Dendritic cell treated with granulocyte-macrophage colony-stimulating factor and Interleukin-4, amounts not matched to agents 40 ng/mL and 50 ng/mL, for 4 days (primary cell): Measurements from ENCODE around the gene FAM111A.

ENCODE experiments used
- H3K27ac Mint-ChIP-seq: one replicate; pipeline ENCODE4 v1.8.0; 2022; ENCODE audit warnings: mild to moderate bottlenecking, mixed read lengths
- H3K27me3 Mint-ChIP-seq: one replicate; pipeline ENCODE4 v1.8.0; 2022; ENCODE audit warnings: mild to moderate bottlenecking, mixed read lengths
- H3K36me3 Mint-ChIP-seq: one replicate; pipeline ENCODE4 v1.8.0; 2022; ENCODE audit warnings: low read depth, mixed read lengths
- H3K4me1 Mint-ChIP-seq: one replicate; pipeline ENCODE4 v1.8.0; 2022; ENCODE audit warnings: low read depth, mixed read lengths
- H3K4me3 Mint-ChIP-seq: one replicate; pipeline ENCODE4 v1.8.0; 2022; ENCODE audit warnings: mild to moderate bottlenecking, moderate library complexity, mixed read lengths
- H3K9me3 Mint-ChIP-seq: one replicate; pipeline ENCODE4 v1.8.0; 2022; ENCODE audit warnings: mixed read lengths
- intact Hi-C: fragments of 100-400 bp; cut with micrococcal nuclease; formaldehyde crosslinking; loops from one replicate; pipeline ENCODE4 v1.15.0; 2022

Gene FAM111A

DNA sequence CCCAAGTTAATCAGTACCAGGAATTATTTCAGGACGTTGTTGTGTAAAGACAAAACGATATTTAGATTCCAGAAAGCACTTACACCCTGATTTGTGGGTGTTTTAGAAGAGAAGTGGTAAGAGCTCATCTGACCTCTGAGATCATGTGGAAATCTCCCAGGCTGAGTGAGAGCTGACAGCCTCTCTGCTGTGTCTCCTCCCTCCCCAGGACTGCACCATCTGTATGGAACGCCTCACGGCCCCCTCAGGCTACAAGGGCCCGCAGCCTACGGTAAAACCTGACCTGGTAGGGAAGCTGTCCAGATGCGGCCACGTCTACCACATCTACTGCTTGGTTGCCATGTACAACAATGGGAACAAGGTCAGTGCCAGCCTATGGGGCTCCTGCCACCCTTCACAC is 49.2 kb downstream of the FAM111A start:
- Mint-ChIP-seq H3K36me3 (peaks cover 14% of the 10 kb centered on the region), H3K27ac (no peak overlapping the region), H3K4me3 (no peak overlapping the region), H3K4me1 (peaks cover 29% of the 10 kb centered on the region), H3K9me3 (no peaks in the 10 kb centered on the region), H3K27me3 (peaks cover 5% of the 10 kb centered on the region)
- intact Hi-C loops: no loop called here

DNA sequence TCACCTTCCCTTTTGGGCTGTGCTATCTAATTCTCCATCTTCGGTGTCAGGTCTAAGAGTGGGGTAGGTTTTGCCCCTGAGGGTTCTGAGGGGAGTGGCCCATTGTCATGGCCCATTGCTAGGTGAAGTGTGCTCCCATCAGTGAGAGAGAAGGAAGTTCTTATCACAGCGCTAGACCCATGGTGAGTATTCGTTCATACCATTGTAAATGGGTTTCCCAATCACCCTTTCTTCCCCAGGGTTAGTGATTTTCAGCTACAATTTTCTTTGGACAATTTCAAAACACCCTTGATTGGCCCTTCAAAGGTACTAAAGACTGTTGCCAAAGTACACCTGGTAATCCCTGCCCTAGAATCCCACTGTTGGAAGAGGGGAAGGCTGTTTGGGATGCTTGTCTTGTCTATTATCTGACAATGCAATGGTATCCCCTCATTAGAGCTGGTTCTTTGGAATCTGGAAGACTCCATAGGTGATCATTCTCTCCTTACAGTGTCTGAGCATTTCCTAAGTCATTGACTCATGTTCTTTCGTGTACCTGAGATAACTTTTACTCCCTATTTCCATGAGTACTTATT is 49.9 kb downstream of the FAM111A start:
- intact Hi-C loops: no loop called here
- Mint-ChIP-seq H3K4me1 (peaks cover 29% of the 10 kb centered on the region), H3K27ac (no peak overlapping the region), H3K27me3 (peaks cover 10% of the 10 kb centered on the region), H3K36me3 (peaks cover 21% of the 10 kb centered on the region), H3K4me3 (no peak overlapping the region), H3K9me3 (no peaks in the 10 kb centered on the region)

DNA sequence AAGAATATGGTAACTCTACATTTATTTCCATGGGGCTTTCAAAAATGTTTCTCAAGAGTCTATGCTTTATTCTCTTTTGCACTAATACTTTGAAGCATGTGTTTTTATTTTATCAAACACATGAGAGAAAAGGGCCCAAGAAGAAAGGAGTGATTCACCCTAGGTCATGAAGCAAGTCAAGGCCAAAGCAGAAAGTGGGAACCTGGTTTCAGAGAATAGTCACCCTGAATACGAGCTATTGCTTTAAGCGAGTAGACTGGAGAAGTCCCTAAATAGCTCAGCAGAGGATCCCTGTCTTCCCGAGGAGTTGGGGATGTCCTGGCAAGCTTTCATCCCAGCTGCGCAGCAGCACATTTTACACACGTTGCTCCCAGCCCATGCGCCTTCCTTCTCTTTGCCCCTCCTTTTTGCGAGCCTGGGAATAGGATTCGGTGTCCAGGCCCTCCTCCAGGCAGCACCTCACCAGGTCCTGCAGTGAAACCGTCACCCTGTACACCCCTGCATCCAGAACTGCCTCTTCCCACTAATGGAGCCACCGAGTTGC is 51.0 kb downstream of the FAM111A start:
- intact Hi-C loops: no loop called here
- Mint-ChIP-seq H3K9me3 (no peaks in the 10 kb centered on the region), H3K4me3 (no peak overlapping the region), H3K27ac (no peak overlapping the region), H3K4me1 (peaks cover 24% of the 10 kb centered on the region), H3K36me3 (peaks cover 24% of the 10 kb centered on the region), H3K27me3 (peaks cover 20% of the 10 kb centered on the region)

DNA sequence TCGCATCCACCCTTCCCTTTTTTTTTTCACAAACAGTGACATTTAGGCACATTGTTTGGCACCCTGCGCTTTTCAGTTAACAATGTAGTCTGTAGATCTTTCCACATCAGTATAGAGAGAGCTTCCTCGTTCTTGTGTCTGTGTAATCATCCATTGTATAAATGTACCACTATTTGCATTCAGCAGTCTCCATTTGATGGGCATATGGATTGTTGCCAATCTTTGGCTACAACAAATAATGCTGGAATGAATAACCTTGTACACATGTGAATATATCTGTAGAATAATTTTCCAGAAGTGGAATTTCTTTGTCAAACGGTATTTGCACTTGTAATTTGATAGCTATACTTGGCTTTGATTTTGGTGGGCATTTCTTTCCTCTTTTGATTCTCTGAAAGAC is 52.9 kb downstream of the FAM111A start:
- H3K4me3 Mint-ChIP-seq: no peak overlapping the region
- H3K36me3 Mint-ChIP-seq: peaks cover 19% of the 10 kb centered on the region
- H3K27me3 Mint-ChIP-seq: peaks cover 22% of the 10 kb centered on the region
- intact Hi-C loops: no loop called here
- H3K27ac Mint-ChIP-seq: no peak overlapping the region
- no peaks in the 10 kb centered on the region for H3K9me3 Mint-ChIP-seq
- H3K4me1 Mint-ChIP-seq: peaks cover 22% of the 10 kb centered on the region

DNA sequence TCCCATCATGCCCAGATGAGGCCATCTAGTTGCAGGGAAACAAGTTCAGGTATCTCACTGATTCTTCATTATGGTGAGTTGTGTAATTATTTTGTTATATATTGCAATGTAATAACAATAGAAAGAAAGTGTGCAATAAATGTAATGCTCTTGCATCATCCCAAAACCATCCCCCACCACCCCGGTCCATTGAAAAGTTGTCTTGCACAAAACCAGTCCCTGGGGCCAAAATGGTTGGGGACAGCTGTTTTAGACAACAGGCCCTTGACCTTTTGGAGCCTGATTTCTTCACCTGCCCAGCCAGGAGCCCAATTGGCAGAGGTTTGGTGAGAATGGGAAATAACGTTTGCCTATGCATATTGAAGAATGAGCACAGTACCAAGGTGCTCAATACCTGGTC is 54.1 kb downstream of the FAM111A start:
- no peak overlapping the region for H3K27ac Mint-ChIP-seq
- H3K36me3 Mint-ChIP-seq: peaks cover 28% of the 10 kb centered on the region

DNA sequence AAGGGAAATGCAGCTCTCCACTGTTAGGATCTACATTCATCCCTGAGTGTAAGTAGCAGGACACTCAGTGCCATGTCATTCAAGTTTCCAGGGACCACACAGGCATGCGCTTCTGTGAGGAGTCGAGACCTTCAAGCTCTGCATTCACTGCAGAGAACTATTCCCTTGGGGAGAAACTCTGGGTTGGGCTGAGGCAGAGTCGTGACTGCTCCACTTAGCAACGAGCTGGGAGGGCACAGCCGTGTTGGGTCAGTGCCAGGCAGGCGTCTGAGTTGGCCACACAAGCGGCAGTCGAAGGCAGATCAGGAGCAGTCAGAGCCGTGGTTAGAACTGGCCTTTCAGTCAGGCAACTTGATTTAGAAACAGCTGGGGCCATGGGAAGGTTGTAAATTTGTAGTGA is 55.3 kb downstream of the FAM111A start:
- Mint-ChIP-seq H3K27ac (no peak overlapping the region), H3K36me3 (peaks cover 37% of the 10 kb centered on the region), H3K9me3 (no peaks in the 10 kb centered on the region), H3K4me1 (peaks cover 41% of the 10 kb centered on the region), H3K27me3 (peaks cover 20% of the 10 kb centered on the region), H3K4me3 (no peak overlapping the region)
- intact Hi-C loops: no loop called here

More for the DNA sequence above, 54.1 kb downstream of the FAM111A start:
- H3K27me3 Mint-ChIP-seq: peaks cover 20% of the 10 kb centered on the region
- peaks cover 33% of the 10 kb centered on the region for H3K4me1 Mint-ChIP-seq
- intact Hi-C loops: no loop called here
- H3K9me3 Mint-ChIP-seq: no peaks in the 10 kb centered on the region
- H3K4me3 Mint-ChIP-seq: no peak overlapping the region

DNA sequence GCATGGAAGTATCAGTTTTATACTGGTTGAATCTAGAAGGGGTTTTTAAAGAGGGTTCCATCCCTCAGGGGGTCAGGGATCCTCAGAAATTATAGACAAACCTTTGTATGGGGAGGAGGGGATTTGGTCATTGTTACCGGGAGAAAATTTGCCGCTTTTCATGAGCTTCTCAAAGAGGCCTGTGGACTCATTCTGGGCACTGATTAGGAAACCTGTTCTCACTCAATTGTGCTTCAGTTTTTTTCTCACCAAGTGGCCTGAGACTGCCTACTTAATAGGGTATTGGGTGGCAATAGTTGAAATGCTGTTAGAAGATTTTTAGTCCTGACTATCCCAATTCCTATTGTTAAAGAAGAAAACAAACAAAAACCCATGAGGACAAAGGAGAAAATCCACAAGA is 56.1 kb downstream of the FAM111A start:
- H3K27me3 Mint-ChIP-seq: peaks cover 20% of the 10 kb centered on the region
- H3K27ac Mint-ChIP-seq: no peak overlapping the region
- intact Hi-C loops: no loop called here
- no peaks in the 10 kb centered on the region for H3K9me3 Mint-ChIP-seq
- peaks cover 41% of the 10 kb centered on the region for H3K4me1 Mint-ChIP-seq
- peaks cover 39% of the 10 kb centered on the region for H3K36me3 Mint-ChIP-seq
- H3K4me3 Mint-ChIP-seq: no peak overlapping the region

DNA sequence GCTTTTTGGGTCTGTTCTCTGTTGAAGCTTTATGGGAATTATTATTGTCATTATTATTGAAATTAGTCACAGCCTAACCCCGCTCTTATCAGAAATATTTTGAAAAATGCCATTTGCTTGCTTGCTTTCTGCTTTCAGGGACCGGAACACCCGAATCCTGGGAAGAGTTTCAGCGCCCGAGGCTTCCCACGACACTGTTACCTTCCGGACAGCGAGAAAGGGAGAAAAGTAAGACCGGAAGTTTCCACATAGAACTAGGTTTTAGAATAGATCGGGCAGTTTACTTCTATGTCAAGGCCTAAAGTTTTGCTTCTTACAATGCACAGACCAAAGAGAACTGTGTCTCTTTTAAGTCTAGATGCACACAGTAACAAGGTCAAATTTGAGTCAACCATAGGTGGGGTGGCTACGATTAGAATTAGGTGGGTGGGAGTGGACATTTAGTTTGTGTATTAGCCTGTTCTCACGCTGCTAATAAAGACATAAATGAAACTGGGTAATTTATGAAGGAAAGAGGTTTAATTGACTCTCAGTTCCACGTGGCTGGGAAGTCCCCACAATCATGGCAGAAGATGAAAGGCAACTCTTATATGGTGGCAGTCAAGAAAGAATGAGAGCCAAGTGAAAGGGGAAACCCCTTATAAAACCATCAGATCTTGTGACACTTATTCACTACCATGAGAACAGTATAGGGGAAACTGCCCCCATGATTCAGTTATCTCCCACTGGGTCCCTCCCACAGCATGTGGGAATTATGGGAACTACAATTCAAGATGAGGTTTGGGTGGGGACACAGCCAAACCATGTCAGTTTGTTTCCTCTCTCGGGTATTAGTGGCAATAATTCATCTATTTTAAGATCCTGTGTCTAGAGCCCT is 57.1 kb downstream of the FAM111A start:
- H3K4me1 Mint-ChIP-seq: peaks cover 47% of the 10 kb centered on the region
- no peak overlapping the region for H3K27ac Mint-ChIP-seq
- no peaks in the 10 kb centered on the region for H3K9me3 Mint-ChIP-seq
- peaks cover 20% of the 10 kb centered on the region for H3K27me3 Mint-ChIP-seq
- intact Hi-C loops: no loop called here
- peaks cover 50% of the 10 kb centered on the region for H3K36me3 Mint-ChIP-seq
- H3K4me3 Mint-ChIP-seq: no peak overlapping the region

DNA sequence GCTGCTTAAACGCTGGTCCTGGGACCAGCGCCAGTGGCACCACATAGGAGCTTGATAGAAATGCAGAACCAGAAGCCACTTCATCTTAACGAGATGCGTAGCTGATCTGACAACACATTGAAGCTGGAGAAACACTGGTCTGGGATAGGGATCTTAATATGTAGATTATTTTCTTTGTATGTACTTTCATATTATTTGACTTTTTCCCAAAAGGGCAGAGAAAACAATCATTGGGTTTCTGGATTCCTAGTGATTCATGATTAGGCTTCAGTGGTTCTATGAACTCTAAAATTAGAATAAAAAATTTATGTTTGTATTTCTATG is 57.7 kb downstream of the FAM111A start:
- Mint-ChIP-seq H3K4me1 (peaks cover 53% of the 10 kb centered on the region), H3K9me3 (no peaks in the 10 kb centered on the region), H3K27ac (no peak overlapping the region), H3K36me3 (peaks cover 53% of the 10 kb centered on the region), H3K4me3 (no peak overlapping the region), H3K27me3 (peaks cover 17% of the 10 kb centered on the region)
- intact Hi-C loops: no loop called here

DNA sequence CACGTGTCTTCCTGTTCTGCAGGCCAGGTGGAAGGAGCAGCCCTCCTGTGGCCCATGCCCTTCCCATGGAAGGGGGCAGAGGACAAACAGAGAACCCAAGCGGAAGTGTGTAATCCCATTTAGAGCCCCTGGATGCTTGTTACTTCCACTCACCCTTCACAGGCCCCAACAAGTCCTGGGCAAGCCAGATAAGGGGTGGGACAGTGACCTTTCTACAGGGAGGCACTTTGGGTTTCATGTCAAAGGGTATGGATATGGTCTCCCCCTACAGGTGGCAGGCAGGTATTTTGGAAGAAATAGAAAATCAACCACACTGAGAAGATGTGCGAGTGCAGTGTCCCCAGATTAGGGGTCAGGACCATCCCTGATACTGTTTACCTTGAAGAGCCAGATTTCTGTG is 58.7 kb downstream of the FAM111A start:
- Mint-ChIP-seq H3K4me3 (no peak overlapping the region), H3K9me3 (no peaks in the 10 kb centered on the region), H3K27me3 (peaks cover 16% of the 10 kb centered on the region), H3K27ac (no peak overlapping the region), H3K4me1 (peaks cover 62% of the 10 kb centered on the region), H3K36me3 (peaks cover 58% of the 10 kb centered on the region)
- intact Hi-C loops: no loop called here
